Activated CD8-positive, alpha-beta memory T cell treated with anti-CD3 and anti-CD28 coated beads, Interleukin-2, amount 50 U/mL, for 1 hour (primary cell): ENCODE measurements around the gene FLT3LG.
"Not testable (repeated sequence)": the region's sequence is repeated elsewhere in the genome, so short reads cannot be mapped to it uniquely, and the experiment has no call there.

Source experiments
- DNase-seq: peaks from one replicate; pipeline ENCODE4 v3.0.0-alpha.2; 2020; ENCODE audit errors: extremely low read depth

The FLT3LG gene

DNA sequence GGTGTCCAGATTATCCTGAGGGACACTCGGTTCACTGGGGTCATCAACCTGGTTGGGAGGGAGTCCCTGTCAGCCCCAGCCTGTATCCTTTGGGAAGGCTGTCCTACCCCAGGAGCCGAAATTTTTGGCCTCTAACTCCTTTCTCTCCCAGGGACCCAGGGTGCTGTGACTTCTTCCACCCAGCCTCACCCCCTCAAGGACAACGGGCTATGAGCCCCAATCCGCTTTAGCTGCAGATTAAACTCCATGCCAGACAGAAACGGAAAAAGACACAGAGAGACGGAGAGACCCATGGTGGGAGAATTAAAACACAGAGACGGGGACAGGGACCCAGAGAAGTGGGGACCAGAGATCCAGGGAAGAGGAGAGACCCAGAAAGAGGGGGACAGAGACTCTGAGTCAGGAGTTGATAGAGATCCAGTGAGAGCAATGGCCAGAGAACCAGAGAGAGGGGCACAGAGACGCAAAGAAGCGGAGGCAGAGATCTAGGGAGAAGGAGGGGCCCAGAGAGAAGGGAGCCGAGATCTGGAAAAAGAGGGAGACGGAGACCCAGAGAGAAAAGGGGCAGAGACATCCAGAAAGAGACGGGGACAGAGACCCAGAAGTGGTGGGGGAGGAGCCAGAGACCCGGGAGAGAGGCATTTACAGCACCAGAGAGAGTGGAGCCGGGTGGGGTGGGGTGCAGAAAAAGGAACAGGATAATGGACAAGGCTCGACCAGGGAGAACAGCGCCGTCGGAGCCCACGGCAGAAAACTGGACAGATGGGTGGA lies 33.4 kb upstream of the FLT3LG start:
- DNase-seq = no peak

DNA sequence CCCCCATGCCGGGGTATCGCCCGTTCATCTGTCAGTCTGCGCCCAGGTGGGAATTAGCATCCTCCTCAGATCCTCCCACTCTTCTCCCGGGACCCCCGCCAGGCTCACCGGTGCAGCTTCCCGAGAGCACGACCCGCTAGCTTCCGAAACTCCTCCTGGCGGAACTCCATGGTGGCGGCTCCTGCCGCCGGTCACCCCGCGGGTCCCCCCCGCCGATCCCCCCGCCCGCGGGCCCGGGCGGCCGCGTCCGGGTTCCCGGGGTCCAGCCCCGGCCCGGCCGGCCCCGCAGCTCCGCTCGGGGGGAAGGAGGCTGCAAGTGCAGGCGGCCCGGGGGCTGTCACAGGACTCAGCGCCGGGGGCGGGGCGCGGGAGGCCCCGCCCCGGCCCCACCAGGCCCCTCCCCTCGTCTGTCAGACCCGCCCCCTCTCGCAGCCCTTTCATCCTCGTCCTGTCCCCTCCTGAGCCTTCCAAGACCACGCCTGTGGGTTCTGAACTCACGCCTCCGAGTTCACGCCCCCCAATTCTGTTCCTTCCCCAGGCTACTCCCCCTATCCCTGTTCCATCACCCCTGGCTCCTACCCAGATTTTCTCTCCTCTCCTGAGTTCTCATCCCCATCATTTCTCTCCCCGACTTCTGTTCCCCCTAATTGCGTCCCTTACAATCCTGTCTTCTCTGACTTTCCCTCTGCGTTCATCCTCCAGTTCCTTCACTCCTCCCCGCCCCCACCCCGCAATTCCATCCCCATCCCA lies 32.6 kb upstream of the FLT3LG start, which contains the start of gene SLC17A7:
SLC17A7 (minus strand) TSS at position 318 of the 750 bp plus-strand sequence; CDS start at position 170, 148 bp downstream.
- DNase-seq = no peak

DNA sequence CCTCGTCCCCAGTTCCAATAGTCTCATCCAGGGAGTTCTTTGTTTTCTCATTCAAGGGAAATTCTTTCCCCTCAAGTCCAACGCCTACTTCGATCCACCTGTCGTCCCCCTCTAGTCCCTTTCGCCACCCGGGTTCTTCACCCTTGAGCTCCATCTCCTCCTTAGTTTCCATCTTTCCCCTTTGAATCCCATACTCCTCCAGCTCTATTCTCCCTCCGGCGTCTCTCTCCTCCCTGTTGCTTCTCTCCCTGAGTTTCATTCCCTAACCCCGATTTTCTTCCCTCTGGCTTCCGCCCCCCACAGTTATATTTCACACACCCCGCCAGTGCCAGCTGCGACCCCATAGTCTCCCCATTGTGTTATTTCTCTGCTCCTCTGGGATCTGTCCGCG lies 32.1 kb upstream of the FLT3LG start:
- no peak for DNase-seq

DNA sequence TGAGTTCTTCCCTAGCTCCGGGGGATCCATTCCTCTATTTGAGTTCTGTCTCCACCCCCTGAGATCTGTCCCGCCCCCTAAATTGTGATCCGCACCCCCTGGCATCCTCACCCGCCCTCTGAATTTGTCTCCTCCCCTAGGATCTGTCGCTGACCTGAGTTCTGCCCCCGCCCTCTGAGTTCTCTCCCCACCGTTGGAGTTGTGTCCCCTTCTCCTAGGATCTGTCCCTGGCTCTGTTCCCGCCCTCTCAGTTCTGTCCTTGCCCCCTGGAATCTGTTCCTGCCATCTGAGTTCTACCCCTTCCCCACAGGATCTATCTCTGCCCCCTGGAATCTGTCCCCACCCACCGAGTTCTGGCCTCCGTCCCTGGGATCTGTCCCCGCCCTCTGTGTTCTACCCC lies 31.7 kb upstream of the FLT3LG start:
- no peak for DNase-seq

DNA sequence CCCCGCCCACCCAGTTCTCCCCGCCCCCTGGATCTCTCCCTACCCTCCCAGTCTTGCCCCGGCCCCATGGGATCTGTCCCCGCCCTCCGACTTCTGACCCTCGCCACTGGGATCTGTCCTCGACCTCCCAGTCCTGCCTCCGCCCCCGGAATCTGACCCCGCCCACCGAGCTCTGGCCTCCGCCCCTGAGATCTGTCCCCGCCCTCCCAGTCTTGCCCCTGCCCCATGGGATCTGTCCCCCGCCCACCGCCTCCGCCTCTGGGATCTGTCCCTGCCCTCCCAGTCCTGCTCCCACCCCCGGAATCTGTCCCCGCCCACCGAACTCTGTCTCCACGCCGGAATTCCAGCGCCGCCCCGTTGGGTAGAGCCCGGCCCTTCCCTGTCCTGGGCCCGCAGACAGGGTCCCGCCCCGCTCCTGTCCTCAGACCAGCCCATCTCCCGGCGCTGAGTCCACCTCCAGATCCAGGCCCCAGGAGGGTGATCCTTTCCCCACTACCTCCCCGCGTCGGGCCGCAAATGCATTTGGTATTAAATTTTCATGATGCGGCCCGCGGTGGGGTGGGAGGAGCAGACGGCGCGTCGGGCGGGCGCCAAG lies 31.1 kb upstream of the FLT3LG start:
- no peak for DNase-seq

DNA sequence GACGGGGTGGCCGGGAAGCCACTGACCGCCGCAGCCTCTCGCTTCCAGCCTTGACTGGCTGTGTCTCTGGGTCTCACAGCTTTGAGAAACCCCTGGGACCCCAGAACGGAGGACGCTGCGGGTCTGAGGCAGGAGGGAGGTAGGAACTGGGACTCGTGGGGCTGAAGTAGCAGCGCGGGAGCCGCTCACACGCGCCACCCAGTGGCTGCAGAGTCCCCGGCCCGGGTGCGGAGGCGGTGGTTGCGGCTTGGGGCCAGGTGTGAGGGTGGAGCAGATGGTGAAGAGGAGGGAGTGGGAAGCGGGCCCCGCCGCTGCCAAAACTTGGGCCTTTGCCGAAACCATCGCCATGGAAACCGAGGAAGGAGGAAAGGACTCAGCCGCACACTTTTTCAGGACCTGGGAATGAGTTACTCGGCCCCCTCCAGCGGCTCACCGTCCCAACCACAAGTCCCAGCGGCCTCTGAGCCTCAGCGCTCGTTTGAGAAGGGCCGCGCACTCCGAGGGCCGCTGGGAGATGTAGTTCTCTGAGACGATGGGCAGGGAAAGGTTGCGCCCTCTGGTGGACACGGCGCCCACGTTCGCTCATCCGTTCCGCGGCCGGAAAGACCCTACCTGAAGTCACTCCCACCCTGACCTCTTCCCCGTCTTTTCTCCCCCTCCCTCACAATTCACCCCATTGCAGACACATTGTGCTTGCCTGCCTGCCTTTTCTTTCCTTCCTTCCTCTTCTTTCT lies 30.5 kb upstream of the FLT3LG start:
- peak; percentile 87 for DNase-seq

DNA sequence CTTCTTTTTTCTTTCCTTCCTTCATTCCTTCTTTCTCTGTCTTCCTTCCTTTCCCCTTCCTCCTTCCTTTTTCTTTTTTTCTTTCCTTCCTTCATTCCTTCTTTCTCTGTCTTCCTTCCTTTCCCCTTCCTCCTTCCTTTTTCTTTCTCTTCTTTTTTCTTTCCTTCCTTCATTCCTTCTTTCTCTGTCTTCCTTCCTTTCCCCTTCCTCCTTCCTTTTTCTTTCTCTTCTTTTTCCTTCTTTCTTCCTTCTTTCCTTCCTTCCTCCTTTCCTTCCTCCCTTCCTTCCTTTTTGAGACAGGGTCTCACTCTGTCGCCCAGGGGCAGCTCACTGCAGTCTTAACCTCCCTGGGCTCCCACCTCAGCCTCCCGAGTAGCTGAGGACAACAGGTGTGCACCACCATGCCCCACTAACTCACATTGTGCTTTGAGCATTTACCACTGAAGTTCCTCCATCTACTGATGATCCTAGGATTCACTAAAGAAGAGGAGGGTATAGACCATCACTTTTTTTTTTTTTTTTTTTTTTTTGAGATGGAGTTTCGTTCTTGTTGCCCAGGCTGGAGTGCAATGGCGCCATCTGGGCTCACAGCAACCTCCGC lies 29.8 kb upstream of the FLT3LG start:
- DNase-seq = not testable (repeated sequence)

DNA sequence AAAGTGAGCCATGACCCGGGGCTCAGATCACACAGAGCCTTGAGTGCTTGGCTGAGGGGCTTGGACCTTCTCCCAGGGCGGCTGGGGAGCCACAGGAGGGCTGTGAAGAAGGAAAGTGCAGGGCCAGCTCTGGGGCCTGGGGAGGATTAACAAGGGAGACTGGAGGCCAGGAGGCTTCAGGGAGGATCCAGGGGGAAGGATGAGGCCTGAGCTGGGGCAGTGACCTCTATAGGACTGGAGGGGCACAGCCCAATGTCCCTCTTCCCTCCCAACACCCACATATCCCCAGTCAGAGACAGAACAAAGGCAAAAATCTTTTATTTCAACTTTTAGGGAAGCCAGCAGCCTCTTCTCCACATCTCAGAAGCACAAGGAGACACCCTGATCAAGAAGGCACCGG lies 28.0 kb upstream of the FLT3LG start:
- DNase-seq = no peak

DNA sequence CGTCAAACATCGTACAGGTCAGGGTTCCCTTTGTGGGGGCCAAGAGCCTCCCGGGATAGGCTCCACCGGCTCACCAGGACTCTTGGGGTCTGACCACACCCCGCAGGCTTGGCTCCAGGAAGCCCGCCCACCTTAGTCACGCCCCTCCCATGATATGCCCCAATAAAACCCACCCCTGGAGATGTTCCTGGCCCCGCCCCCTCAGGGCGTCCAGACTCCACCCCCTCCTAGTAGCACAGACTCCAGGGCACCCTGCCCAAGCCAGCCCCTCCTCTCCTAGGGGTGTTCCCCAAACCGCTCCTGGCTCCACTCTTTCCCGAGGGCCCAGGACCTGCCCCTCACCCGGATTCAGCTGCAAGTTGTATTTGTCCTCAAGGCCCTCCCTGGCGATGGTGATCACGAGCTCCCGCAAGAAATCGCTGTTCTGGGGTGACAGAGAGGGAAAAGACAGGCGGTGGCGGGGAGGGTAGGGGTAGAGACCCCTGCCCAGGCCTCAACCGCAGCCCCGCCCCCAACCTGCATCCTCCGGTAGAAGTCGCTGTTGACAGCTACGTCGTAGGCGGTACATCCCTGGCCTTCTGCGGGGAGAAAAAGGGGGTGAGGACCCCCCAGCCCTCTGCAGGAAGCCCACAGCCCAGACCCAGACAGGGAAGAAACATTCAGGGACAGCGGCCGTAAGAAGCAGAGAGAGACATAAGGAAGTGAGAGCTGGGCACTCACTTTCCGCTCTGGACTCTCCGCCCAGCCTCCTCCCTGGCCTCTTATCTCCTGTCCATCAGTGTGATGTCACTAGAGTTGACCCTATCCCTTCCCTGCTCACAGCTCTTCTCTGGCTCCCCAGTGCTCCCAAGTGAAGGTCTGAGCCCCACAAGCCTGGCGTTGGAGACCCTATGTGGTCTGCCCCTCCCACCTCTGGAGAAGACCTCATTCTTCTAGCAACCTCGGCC lies 26.3 kb upstream of the FLT3LG start:
- no peak for DNase-seq

DNA sequence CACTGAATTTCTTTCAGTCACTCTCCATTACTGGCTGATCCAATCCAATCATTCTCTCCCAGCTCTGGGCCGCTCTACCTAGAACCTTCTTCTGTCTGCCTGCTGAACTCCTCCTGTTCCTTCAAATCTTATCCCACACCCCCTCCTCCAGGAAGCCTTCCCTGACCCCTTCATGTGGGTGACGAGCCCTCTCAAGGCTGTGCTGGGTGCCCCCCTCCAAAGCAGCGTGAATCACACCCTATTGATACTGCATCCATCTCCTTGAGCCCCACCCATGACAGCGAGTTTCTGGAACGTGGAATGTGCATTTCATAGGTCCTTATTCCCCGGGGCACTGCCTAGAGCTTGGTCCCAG lies 25.6 kb upstream of the FLT3LG start:
- DNase-seq = no peak

DNA sequence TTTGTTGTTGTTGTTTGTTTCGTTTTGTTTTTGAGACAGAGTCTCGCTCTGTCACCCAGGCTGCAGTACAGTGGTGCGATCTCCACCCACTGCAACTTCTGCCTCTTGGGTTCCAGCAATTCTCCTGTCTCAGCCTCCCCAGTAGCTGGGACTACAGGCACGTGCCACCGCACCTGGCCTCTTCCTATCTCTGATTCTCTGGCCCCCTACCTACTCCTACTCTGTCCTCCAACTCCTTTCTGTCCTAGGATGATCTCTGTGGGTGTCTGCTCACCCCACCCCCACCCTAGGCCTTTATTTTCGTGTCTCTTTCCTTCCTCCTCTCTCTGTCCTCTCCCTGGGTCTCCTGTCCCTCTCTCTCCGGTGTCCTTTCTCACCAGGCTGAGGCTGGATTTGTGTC lies 23.6 kb upstream of the FLT3LG start:
- no peak for DNase-seq

DNA sequence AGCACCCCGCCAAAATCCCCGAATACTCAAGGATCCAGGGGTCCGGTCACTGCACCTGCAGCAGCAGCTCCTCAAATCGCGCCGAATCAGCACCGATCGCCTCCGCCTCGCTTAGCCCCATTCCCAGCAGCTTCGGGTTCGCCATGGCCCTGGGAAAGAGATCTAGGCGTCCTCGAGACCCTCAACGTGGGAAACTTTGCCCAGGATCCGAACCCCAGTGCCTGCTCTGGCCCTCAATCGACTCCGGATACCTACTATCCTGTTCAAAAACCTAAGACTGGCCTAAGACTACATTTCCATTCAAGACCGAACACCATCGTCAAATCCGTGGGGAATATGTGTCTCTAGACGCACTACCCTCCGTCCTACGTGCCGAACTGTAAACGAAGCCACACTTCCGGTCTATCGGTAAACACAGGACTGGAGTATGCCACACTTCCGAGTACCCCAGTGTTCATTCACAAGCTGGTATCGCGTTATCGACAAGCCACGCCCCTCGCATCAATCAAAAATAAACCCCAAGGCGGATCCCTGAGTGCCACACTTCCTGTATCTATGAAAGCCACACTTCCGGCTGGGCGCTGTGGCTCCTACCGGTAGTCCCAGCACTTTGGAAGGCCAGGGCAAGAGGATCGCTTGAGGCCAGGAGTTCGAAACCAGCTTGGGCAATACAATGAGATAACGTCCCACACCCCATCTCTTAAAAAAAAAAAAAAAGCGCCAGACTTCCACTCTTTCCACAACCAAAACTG lies 22.4 kb upstream of the FLT3LG start, which contains the start of gene PIH1D1:
PIH1D1 (minus strand) TSS at position 385 of the 752 bp plus-strand sequence; CDS start at position 145, 240 bp downstream.
- peak; percentile 96 for DNase-seq

DNA sequence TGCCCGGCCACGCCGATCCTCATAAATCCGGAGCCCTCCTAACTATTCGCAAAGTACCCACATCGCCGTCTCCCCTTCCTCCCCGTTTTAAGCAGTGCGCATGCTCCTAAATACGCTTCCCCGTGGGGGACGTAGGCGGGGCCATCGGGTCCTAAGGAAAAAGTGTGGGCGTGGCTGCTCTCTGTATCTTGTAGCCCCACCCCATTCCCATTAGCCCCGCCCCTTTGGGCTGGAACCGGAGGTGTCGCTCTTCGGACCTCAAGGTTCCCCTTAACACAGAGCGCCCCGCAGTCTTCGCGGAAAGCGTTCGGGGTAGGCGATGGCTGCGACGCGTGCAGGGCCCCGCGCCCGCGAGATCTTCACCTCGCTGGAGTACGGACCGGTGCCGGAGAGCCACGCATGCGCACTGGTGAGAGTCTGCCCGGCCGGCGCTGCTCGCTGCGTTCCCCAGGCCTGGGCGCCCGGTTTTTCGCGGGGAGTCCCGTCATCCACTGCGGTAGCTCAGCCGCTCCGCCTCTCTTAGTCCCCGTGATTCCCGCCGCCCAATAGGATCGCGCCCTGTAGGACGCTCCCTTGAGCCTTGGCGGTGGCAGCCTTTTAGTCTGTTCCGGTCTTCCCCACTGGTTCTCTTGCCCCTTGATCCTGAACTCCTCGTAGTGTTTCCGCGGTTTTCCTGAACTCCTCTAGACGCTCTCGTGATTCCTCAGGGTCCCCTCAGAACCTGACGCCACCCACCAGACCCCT lies 20.8 kb upstream of the FLT3LG start, which contains the start of gene ALDH16A1:
ALDH16A1 (plus strand) TSS at position 213 of the 744 bp plus-strand sequence; CDS start at position 320, 107 bp downstream.
- DNase-seq = peak; percentile 95

DNA sequence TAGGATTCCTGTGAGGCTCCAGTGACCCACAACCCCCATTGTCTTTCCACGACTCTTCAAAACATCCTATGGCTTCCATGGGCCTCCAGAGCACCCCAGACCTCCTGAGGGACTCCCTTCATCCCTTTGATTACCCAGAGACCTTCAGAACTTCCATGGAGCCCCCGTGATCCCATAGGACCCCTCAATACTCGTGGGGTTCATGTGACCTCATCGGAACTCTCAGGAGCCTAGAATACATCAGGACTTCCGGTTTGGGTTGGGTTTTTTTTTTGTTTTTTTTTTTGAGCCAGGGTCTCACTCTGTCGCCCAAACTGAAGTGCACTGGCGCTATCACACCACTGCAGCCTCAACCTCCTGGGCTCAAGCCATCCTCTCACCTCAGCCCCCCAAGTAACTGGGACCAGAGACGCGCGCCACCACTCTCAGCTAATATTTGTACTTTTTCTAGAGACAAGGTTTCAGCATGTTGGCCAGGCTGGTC lies 20.2 kb upstream of the FLT3LG start:
- DNase-seq = no peak

DNA sequence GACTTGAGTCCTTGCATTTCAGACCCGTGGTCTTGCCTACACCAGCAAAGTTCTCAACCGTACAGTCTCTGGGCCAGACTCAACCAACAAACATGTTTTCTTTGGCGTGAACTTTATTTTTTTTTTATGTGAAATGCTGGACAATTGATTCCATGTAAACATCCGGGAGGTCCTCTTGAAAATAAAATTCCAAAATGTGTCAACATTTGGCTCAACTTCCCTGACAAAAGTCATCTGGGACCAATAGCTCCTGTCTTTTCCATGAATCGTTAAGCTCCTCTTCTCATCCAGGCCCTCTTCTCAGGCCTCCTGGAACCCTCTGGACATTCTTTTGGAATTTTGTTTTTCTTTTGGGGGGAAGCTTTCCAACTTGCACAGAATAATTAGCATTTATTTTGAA lies 18.2 kb upstream of the FLT3LG start:
- DNase-seq = no peak

DNA sequence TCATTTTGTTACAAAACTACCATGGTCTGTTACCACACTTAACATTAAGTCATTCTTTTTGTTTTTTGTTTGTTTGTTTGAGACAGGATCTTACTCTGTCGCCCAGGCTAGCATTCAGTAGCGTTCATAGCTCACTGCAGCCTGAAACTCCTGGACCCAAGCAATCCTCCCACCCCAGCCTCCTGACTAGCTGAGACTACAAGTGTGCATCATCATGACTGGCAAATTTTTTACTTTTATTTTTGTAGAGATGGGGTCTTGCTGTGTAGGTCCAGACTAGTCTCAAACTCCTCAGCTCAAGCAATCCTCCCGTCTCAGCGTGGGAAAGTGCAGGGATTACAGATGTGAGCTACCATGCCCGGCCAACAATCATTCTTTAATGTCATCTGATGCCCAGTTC lies 17.7 kb upstream of the FLT3LG start:
- DNase-seq = no peak

DNA sequence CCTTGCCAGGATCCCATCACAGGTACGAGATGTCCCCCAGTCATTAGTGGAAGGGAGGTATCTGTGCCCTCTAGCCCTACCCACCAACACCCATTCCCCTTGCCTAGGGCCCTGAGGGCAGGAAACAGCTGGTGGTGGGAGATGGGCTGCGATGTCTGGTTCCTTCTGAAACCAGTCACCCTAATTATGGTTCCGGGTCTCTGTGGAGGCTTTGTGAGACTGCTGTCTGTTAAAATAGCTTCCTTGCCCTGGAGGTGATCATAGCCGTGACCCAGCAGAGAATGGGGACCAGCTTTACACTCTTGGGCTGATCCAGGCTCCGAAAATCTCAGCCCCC lies 15.5 kb upstream of the FLT3LG start:
- DNase-seq = no peak

DNA sequence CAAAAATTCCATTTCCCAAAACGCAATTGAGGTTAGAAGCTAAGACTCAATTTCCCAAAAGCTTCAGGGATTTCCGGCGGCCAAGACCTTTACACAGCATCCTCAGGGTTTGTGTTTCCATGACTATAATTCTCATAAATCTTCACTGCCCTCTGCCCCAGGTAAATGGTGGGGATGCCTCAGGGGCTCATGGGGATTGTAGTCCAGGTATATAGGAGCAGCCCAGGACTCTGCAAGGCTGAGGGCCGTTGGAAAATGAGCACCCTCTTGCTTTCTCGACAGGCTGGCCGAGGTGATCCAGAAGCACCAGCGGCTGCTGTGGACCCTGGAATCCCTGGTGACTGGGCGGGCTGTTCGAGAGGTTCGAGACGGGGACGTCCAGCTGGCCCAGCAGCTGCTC lies 14.6 kb upstream of the FLT3LG start:
- no peak for DNase-seq

DNA sequence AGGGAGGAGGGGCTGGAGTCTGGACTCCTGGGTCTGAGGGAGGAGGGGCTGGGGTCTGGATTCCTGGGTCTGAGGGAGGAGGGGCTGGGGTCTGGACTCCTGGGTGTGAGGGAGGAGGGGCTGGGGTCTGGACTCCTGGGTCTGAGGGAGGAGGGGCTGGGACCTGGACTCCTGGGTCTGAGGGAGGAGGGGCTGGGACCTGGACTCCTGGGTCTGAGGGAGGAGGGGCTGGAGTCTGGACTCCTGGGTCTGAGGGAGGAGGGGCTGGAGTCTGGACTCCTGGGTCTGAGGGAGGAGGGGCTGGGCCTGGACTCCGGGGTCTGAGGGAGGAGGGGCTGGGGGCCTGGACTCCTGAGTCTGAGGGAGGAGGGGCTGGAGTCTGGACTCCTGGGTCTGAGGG lies 12.9 kb upstream of the FLT3LG start:
- DNase-seq = not testable (repeated sequence)
